H9 (cell line): ENCODE measurements around the gene TRIM26. TPM values are rescaled to one million over a fixed set of nuclear protein-coding genes. Genes with fewer than 3 reads are reported as not detected.

Experiments
- DNase-seq: peaks from one replicate; pipeline ENCODE4 v3.0.0-alpha.2; 2017
- H2AFZ ChIP-seq: one replicate; pipeline ENCODE4 v1.6.1; 2013; ENCODE audit warnings: mild to moderate bottlenecking, low read length, control low read depth, moderate library complexity
- H2AK5ac ChIP-seq: 2 replicates; pipeline ENCODE4 v1.6.1; 2013; ENCODE audit warnings: low read length, control low read depth, mixed read lengths; ENCODE audit not compliant: insufficient read length
- H2BK120ac ChIP-seq: one replicate; pipeline ENCODE4 v1.6.1; 2013; ENCODE audit warnings: low read depth, mild to moderate bottlenecking, low read length, control low read depth, inconsistent platforms; ENCODE audit not compliant: poor library complexity, severe bottlenecking
- H2BK12ac ChIP-seq: 2 replicates; pipeline ENCODE4 v1.6.1; 2013; ENCODE audit warnings: low read length, control low read depth, mixed read lengths, low read depth; ENCODE audit not compliant: insufficient read length
- H2BK15ac ChIP-seq: 2 replicates; pipeline ENCODE4 v1.6.1; 2013; ENCODE audit warnings: low read depth, low read length, control low read depth
- H2BK20ac ChIP-seq: one replicate; pipeline ENCODE4 v1.6.1; 2013; ENCODE audit warnings: low read depth, mild to moderate bottlenecking, low read length, control low read depth, inconsistent platforms; ENCODE audit not compliant: poor library complexity, severe bottlenecking
- H2BK5ac ChIP-seq: 2 replicates; pipeline ENCODE4 v1.6.1; 2013; ENCODE audit warnings: low read length, control low read depth, mixed read lengths; ENCODE audit not compliant: insufficient read length
- H3K14ac ChIP-seq: 2 replicates; pipeline ENCODE4 v1.6.1; 2013; ENCODE audit warnings: low read length, control low read depth; ENCODE audit not compliant: insufficient read depth
- H3K18ac ChIP-seq: 2 replicates; pipeline ENCODE4 v1.6.1; 2013; ENCODE audit warnings: low read depth, mild to moderate bottlenecking, mixed read lengths, low read length, control low read depth; ENCODE audit not compliant: insufficient read length
- H3K23ac ChIP-seq: 2 replicates; pipeline ENCODE4 v1.6.1; 2013; ENCODE audit warnings: low read length, control low read depth, mixed read lengths, low read depth; ENCODE audit not compliant: insufficient read length
- H3K23me2 ChIP-seq: 2 replicates; pipeline ENCODE4 v1.6.1; 2013; ENCODE audit warnings: low read depth, mild to moderate bottlenecking, mixed read lengths, low read length, control low read depth; ENCODE audit not compliant: insufficient read length, poor library complexity, severe bottlenecking
- H3K27ac ChIP-seq: 2 replicates; pipeline ENCODE4 v1.5.1; 2013; ENCODE audit warnings: low read length, control low read depth, mixed read lengths, low read depth; ENCODE audit not compliant: insufficient read length
- H3K27me3 ChIP-seq: 2 replicates; pipeline ENCODE4 v1.6.1; 2013; ENCODE audit warnings: low read length, control low read depth, inconsistent platforms; ENCODE audit not compliant: insufficient read depth
- H3K4ac ChIP-seq: 2 replicates; pipeline ENCODE4 v1.6.1; 2013; ENCODE audit warnings: low read depth, mild to moderate bottlenecking, control low read depth, inconsistent platforms, low read length, moderate library complexity
- H3K4me1 ChIP-seq: 2 replicates; pipeline ENCODE4 v1.6.1; 2013; ENCODE audit warnings: low read length, control low read depth, inconsistent platforms; ENCODE audit not compliant: insufficient read depth
- H3K4me2 ChIP-seq: 2 replicates; pipeline ENCODE4 v1.6.1; 2013; ENCODE audit warnings: low read length, control low read depth, mixed read lengths; ENCODE audit not compliant: insufficient read length, insufficient read depth
- H3K56ac ChIP-seq: 2 replicates; pipeline ENCODE4 v1.6.1; 2013; ENCODE audit warnings: low read depth, mild to moderate bottlenecking, mixed read lengths, low read length, control low read depth; ENCODE audit not compliant: insufficient read length
- H3K79me1 ChIP-seq: 2 replicates; pipeline ENCODE4 v1.6.1; 2013; ENCODE audit warnings: low read depth, mild to moderate bottlenecking, moderate library complexity, low read length, control low read depth, inconsistent platforms; ENCODE audit not compliant: insufficient read depth, poor library complexity, severe bottlenecking
- H3K79me2 ChIP-seq: 2 replicates; pipeline ENCODE4 v1.6.1; 2013; ENCODE audit warnings: low read length, control low read depth, inconsistent platforms; ENCODE audit not compliant: insufficient read depth
- H3K9ac ChIP-seq: 2 replicates; pipeline ENCODE4 v1.6.1; 2013; ENCODE audit warnings: low read length, control low read depth, mixed read lengths; ENCODE audit not compliant: insufficient read length; ENCODE audit errors: extremely low read depth
- H3K9me3 ChIP-seq: one replicate; pipeline ENCODE4 v1.6.1; 2013; ENCODE audit warnings: low read depth, low read length, inconsistent platforms; ENCODE audit not compliant: control insufficient read depth
- H3T11ph ChIP-seq: one replicate; pipeline ENCODE4 v1.6.1; 2013; ENCODE audit warnings: mild to moderate bottlenecking, low read length, control low read depth, inconsistent platforms
- H4K20me1 ChIP-seq: one replicate; pipeline ENCODE4 v1.6.1; 2013; ENCODE audit not compliant: control insufficient read depth, insufficient read length, insufficient read depth
- H4K5ac ChIP-seq: 2 replicates; pipeline ENCODE4 v1.6.1; 2013; ENCODE audit warnings: low read depth, mild to moderate bottlenecking, mixed read lengths, low read length, control low read depth; ENCODE audit not compliant: insufficient read length
- H4K8ac ChIP-seq: replicated peaks from 2 replicates; pipeline ENCODE4 v1.6.1; 2013; ENCODE audit warnings: low read length, control low read depth, mixed read lengths, low read depth; ENCODE audit not compliant: insufficient read length
- H4K91ac ChIP-seq: 2 replicates; pipeline ENCODE4 v1.6.1; 2013; ENCODE audit warnings: low read depth, mild to moderate bottlenecking, moderate library complexity, mixed read lengths, low read length, control low read depth; ENCODE audit not compliant: insufficient read length
- H3K27ac Mint-ChIP-seq, 3 experiments: 2 replicates in 2 of 3; 3 replicates in 1 of 3; pipeline ENCODE4 v1.8.0; 2020 to 2021; ENCODE audit warnings: mixed read lengths in 3 of 3, mild to moderate bottlenecking in 1 of 3, moderate library complexity in 1 of 3
- H3K27me3 Mint-ChIP-seq: 2 replicates; pipeline ENCODE4 v1.8.0; 2021; ENCODE audit warnings: low read depth, mild to moderate bottlenecking, moderate library complexity, mixed read lengths
- H3K36me3 Mint-ChIP-seq, 3 experiments: 2 replicates in 2 of 3; 3 replicates in 1 of 3; pipeline ENCODE4 v1.8.0; 2020 to 2021; ENCODE audit warnings: low read depth in 3 of 3, mixed read lengths in 3 of 3; ENCODE audit not compliant: insufficient read depth in 1 of 3
- H3K4me1 Mint-ChIP-seq, 2 experiments: 2 replicates each; pipeline ENCODE4 v1.8.0; 2020; ENCODE audit warnings: mixed read lengths in 2 of 2
- H3K4me3 Mint-ChIP-seq, 2 experiments: 2 replicates in 1 of 2; 3 replicates in 1 of 2; pipeline ENCODE4 v1.8.0; 2020 to 2021; ENCODE audit warnings: mild to moderate bottlenecking in 2 of 2, mixed read lengths in 2 of 2, moderate library complexity in 1 of 2
- H3K9me3 Mint-ChIP-seq, 2 experiments: 2 replicates in 1 of 2; 3 replicates in 1 of 2; pipeline ENCODE4 v1.8.0; 2020; ENCODE audit warnings: mild to moderate bottlenecking in 2 of 2, mixed read lengths in 2 of 2, moderate library complexity in 1 of 2
- WGBS: extraction: QIAGEN DNeasy Blood & Tissue Kit; methylation state at CpG from one replicate; pipeline ENCODE4 v1.1.7; 2013; ENCODE audit warnings: missing lambda C conversion rate, low lambda C conversion rate, mixed read lengths; ENCODE audit not compliant: insufficient read length; ENCODE audit errors: extremely low coverage; 5-methylcytosine and 5-hydroxymethylcytosine counted together
- total RNA-seq: library from RNA; stranded (reverse); gene quantifications from 2 replicates; pipeline ENCODE4 v1.2.1, GENCODE V29; 2021
- TF ChIP-seq, protein P1 (sequence below): fragments of 200-600 bp; sonication (generic); conservative IDR thresholded peaks from 3 replicates; pipeline ENCODE4 v1.8.0; 2021; ENCODE audit warnings: antibody characterized with exemption, mild to moderate bottlenecking

The TRIM26 gene
- total RNA-seq, 1 experiment from 2014 or later, result 35.8 TPM

DNA sequence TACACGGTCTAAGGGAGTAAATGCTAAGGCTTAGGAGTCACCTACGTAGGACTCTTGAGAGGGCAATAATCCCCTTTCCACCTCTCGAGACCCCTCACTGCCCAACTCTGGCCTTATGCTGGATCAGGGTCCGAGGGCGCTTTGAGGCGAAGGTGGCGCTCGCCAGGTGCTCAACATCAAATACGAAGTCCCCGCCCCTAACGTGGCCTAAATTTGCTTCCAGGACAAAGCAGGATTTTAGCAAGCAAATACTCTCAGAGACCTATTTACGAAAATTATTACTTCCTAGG is 406 bp upstream of the TRIM26 start:
- Histone ChIP-seq H3K9me3 (no peaks in the 10 kb centered on the region), H3K4ac (no peak overlapping the region), H3K56ac (no peak overlapping the region), H4K20me1 (no peaks in the 10 kb centered on the region), H2AFZ (no peak overlapping the region), H3K4me2 (peak overlapping the region; percentile 65), H4K91ac (no peak overlapping the region), H3K23me2 (peaks cover 12% of the 10 kb centered on the region), H3K14ac (peak overlapping the region; percentile 83), H3K23ac (no peak overlapping the region), H3K27ac (no peak overlapping the region), H4K5ac (no peak overlapping the region), H3K27me3 (no peaks in the 10 kb centered on the region), H3K79me2 (peaks cover 6% of the 10 kb centered on the region; the same call in 1 of the 2 replicates), H3K79me1 (peaks cover 4% of the 10 kb centered on the region), H2BK15ac (no peak overlapping the region), H2AK5ac (no peak overlapping the region), H2BK20ac (no peak overlapping the region), H4K8ac (no peak overlapping the region), H2BK120ac (no peak overlapping the region), H3T11ph (no peak overlapping the region), H3K9ac (peak overlapping the region; percentile 46), H3K4me1 (peaks cover 5% of the 10 kb centered on the region; the same call in 1 of the 2 replicates), H2BK12ac (no peak overlapping the region), H2BK5ac (no peak overlapping the region), H3K18ac (peak overlapping the region; percentile 64)
- no peaks in the 10 kb centered on the region; a peak in 1 of 5 replicates for H3K9me3 Mint-ChIP-seq
- peak overlapping the region; percentile 91 to 96 for H3K4me3 Mint-ChIP-seq
- peaks cover 10% of the 10 kb centered on the region for H3K27me3 Mint-ChIP-seq
- DNase-seq, result no peak
- H3K27ac Mint-ChIP-seq, result peak overlapping the region; percentile 74 to 99 (median 98); a peak in 5 of 7 replicates
- peaks cover 0 to 4% (median 2%) of the 10 kb centered on the region in 3 experiments; a peak in 3 of 7 replicates for H3K36me3 Mint-ChIP-seq
- H3K4me1 Mint-ChIP-seq, result peaks cover 31 to 37% of the 10 kb centered on the region in 2 experiments
- TF ChIP-seq, protein P1, sequence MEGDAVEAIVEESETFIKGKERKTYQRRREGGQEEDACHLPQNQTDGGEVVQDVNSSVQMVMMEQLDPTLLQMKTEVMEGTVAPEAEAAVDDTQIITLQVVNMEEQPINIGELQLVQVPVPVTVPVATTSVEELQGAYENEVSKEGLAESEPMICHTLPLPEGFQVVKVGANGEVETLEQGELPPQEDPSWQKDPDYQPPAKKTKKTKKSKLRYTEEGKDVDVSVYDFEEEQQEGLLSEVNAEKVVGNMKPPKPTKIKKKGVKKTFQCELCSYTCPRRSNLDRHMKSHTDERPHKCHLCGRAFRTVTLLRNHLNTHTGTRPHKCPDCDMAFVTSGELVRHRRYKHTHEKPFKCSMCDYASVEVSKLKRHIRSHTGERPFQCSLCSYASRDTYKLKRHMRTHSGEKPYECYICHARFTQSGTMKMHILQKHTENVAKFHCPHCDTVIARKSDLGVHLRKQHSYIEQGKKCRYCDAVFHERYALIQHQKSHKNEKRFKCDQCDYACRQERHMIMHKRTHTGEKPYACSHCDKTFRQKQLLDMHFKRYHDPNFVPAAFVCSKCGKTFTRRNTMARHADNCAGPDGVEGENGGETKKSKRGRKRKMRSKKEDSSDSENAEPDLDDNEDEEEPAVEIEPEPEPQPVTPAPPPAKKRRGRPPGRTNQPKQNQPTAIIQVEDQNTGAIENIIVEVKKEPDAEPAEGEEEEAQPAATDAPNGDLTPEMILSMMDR, result 0 out of 3 replicates have a peak, but pooled peaks have one; percentile 5
- no CpG with 5 or more reads among the region's 12 CpGs for WGBS
